SK-N-MC (cell line): ENCODE data around the gene ZNF267.

Experiments
- EZH2 ChIP-seq: fragments of 200-600 bp; sonication (generic); IDR thresholded peaks from one replicate; pipeline ENCODE4 v1.6.1; 2017; ENCODE audit warnings: antibody characterized with exemption
- FOXP2 ChIP-seq: optimal IDR thresholded peaks from 2 replicates; pipeline ENCODE3; 2011; ENCODE audit warnings: mild to moderate bottlenecking, moderate library complexity; ENCODE audit not compliant: insufficient read depth; ENCODE audit errors: extremely low read length, control extremely low read depth
- POLR2AphosphoS5 ChIP-seq: IDR thresholded peaks from 2 replicates; pipeline ENCODE4 v1.6.1; 2012; ENCODE audit warnings: mild to moderate bottlenecking, low read depth, low read length, borderline replicate concordance

GRCh38 chr16:31871510-31871909 lies 2.1 kb upstream of the ZNF267 start:
- TF ChIP-seq EZH2: no peak
- no peak for TF ChIP-seq POLR2AphosphoS5
- no peak for TF ChIP-seq FOXP2
